Smooth muscle cell (in vitro differentiated cells): ENCODE data around the gene WNT4. TPM values are rescaled to one million over a fixed set of nuclear protein-coding genes. Genes with fewer than 3 reads are reported as not detected.

ENCODE experiments used
- DNase-seq: peaks from one replicate; lab custom pipeline; 2025; ENCODE audit not compliant: unreplicated experiment; lab: John Stamatoyannopoulos, UW
- H2AFZ ChIP-seq: fragments of 200-600 bp; sonication (generic); 2 replicates; pipeline ENCODE4 v1.6.0; 2016; ENCODE audit warnings: antibody characterized with exemption, low read depth, mild to moderate bottlenecking
- H3F3A ChIP-seq: fragments of 200-600 bp; sonication (generic); 2 replicates; pipeline ENCODE4 v1.6.0; 2017; ENCODE audit warnings: antibody characterized with exemption, low read depth
- H3K27ac ChIP-seq: fragments of 200-600 bp; sonication (generic); 2 replicates; pipeline ENCODE4 v1.5.1; 2016; ENCODE audit warnings: low read depth, mild to moderate bottlenecking
- H3K27me3 ChIP-seq: fragments of 200-600 bp; sonication (generic); 2 replicates; pipeline ENCODE4 v1.6.1; 2016; ENCODE audit warnings: low read depth, mild to moderate bottlenecking
- H3K36me3 ChIP-seq: fragments of 200-600 bp; sonication (generic); 2 replicates; pipeline ENCODE4 v1.5.1; 2016; ENCODE audit warnings: low read depth
- H3K4me1 ChIP-seq: fragments of 200-600 bp; sonication (generic); 2 replicates; pipeline ENCODE4 v1.5.1; 2016; ENCODE audit warnings: low read depth
- H3K4me2 ChIP-seq: fragments of 200-600 bp; sonication (generic); 2 replicates; pipeline ENCODE4 v1.6.0; 2016; ENCODE audit warnings: mild to moderate bottlenecking
- H3K4me3 ChIP-seq: fragments of 200-600 bp; sonication (generic); 2 replicates; pipeline ENCODE4 v1.5.1; 2016; ENCODE audit warnings: mild to moderate bottlenecking
- H3K79me2 ChIP-seq: fragments of 200-600 bp; sonication (generic); 2 replicates; pipeline ENCODE4 v1.6.0; 2016; ENCODE audit warnings: low read depth, mild to moderate bottlenecking
- H3K9ac ChIP-seq: fragments of 200-600 bp; sonication (generic); 2 replicates; pipeline ENCODE4 v1.6.0; 2016; ENCODE audit warnings: low read depth
- H3K9me3 ChIP-seq: fragments of 200-600 bp; sonication (generic); replicated peaks from 2 replicates; pipeline ENCODE4 v1.5.1; 2016; ENCODE audit warnings: low read depth
- H4K20me1 ChIP-seq: fragments of 200-600 bp; sonication (generic); 2 replicates; pipeline ENCODE4 v1.6.0; 2016; ENCODE audit warnings: low read depth
- CTCF ChIP-seq: fragments of 200-600 bp; sonication (generic); IDR thresholded peaks from 2 replicates; pipeline ENCODE4 v1.5.1; 2017; ENCODE audit warnings: borderline replicate concordance, mild to moderate bottlenecking, antibody characterized with exemption; ENCODE audit not compliant: insufficient read depth, poor library complexity, severe bottlenecking
- WGBS: methylation state at CpG from one replicate; pipeline ENCODE4 v1.1.7; 2016; ENCODE audit warnings: low lambda C conversion rate; 5-methylcytosine and 5-hydroxymethylcytosine counted together
- polyA plus RNA-seq: library from polyadenylated mRNA; unstranded; fragments of >200 nt; fragmentation: Nextera tagmentation; extraction: Ambion mirVana; gene quantifications from 2 replicates; pipeline ENCODE4 v1.2.1, GENCODE V29; 2016
- total RNA-seq: library from RNA; depleted of rRNA; stranded (reverse); fragments of >200 nt; gene quantifications from 2 replicates; pipeline ENCODE4 v1.2.3, GENCODE V29; 2014

The WNT4 gene
- total and polyA plus RNA-seq, 2 experiments from 2014 or later = 0.18 to 0.55 TPM

- Histone ChIP-seq H3K4me2 (no peak overlapping the region), H3K4me1 (peaks cover 4% of the 10 kb centered on the region), H3K9me3 (no peaks in the 10 kb centered on the region), H3F3A (no peaks in the 10 kb centered on the region), H3K9ac (no peak overlapping the region), H3K27ac (no peak overlapping the region), H2AFZ (no peak overlapping the region), H3K4me3 (no peak overlapping the region), H4K20me1 (peaks cover 85% of the 10 kb centered on the region), H3K79me2 (no peaks in the 10 kb centered on the region), H3K36me3 (no peaks in the 10 kb centered on the region), H3K27me3 (peaks cover 8% of the 10 kb centered on the region)
- no peak for TF ChIP-seq CTCF
- DNase-seq = no peak
- WGBS = 37% methylated on average over 15 of the region's 15 CpGs
These were observed 9.0 kb downstream of the WNT4 start for GRCh38 chr1:22133931-22134324.

- no peak overlapping the region for H3K9ac ChIP-seq
- H4K20me1 ChIP-seq = peaks cover 81% of the 10 kb centered on the region
- no peak for TF ChIP-seq CTCF
- no peaks in the 10 kb centered on the region for H3K36me3 ChIP-seq
- H3K27ac ChIP-seq = no peak overlapping the region
- 75% methylated on average over 16 of the region's 16 CpGs for WGBS
- no peaks in the 10 kb centered on the region for H3K9me3 ChIP-seq
- H2AFZ ChIP-seq = no peak overlapping the region
- no peak overlapping the region for H3K4me2 ChIP-seq
- H3K4me3 ChIP-seq = no peak overlapping the region
- no peak for DNase-seq
- no peaks in the 10 kb centered on the region for H3F3A ChIP-seq
- peaks cover 8% of the 10 kb centered on the region for H3K27me3 ChIP-seq
- peaks cover 4% of the 10 kb centered on the region for H3K4me1 ChIP-seq
- no peaks in the 10 kb centered on the region for H3K79me2 ChIP-seq
These were observed 9.5 kb downstream of the WNT4 start for GRCh38 chr1:22133247-22133930.

- Histone ChIP-seq H3K36me3 (no peaks in the 10 kb centered on the region), H4K20me1 (peaks cover 81% of the 10 kb centered on the region), H3K9me3 (no peaks in the 10 kb centered on the region), H3K27me3 (peaks cover 5% of the 10 kb centered on the region), H3F3A (no peaks in the 10 kb centered on the region), H3K4me3 (no peak overlapping the region), H2AFZ (no peak overlapping the region), H3K9ac (no peak overlapping the region), H3K4me2 (no peak overlapping the region), H3K4me1 (peaks cover 4% of the 10 kb centered on the region), H3K79me2 (no peaks in the 10 kb centered on the region), H3K27ac (no peak overlapping the region)
- no peak for DNase-seq
- WGBS = 85% methylated on average over 14 of the region's 15 CpGs
- TF ChIP-seq CTCF = no peak
These were observed 10.2 kb downstream of the WNT4 start for GRCh38 chr1:22132517-22133235.
